ENCODE measurements around the gene ADGRV1. TPM values are rescaled to one million over a fixed set of nuclear protein-coding genes. Genes with fewer than 3 reads are reported as not detected.

ADGRV1 gene
- total RNA-seq, 4 donors from 2014 or later, result 1.9 to 11.3 TPM; not detected in 2

GRCh38 chr5:90881626-90882150 lies 323.1 kb downstream of the ADGRV1 start:
- Histone ChIP-seq H3K4me3 (no peak overlapping the region), H3K36me3 (no peaks in the 10 kb centered on the region), H3K9me3 (no peaks in the 10 kb centered on the region), H3K27ac (no peak overlapping the region), H3K4me1 (no peaks in the 10 kb centered on the region), H3K27me3 (no peaks in the 10 kb centered on the region)
- intact Hi-C loops (cut with DNase I; ENCODE audit: low total_unique reads), result no loop called here
- TF ChIP-seq POLR2A (IDR thresholded peaks at IDR 0.05), result no peak
- TF ChIP-seq, protein P1, sequence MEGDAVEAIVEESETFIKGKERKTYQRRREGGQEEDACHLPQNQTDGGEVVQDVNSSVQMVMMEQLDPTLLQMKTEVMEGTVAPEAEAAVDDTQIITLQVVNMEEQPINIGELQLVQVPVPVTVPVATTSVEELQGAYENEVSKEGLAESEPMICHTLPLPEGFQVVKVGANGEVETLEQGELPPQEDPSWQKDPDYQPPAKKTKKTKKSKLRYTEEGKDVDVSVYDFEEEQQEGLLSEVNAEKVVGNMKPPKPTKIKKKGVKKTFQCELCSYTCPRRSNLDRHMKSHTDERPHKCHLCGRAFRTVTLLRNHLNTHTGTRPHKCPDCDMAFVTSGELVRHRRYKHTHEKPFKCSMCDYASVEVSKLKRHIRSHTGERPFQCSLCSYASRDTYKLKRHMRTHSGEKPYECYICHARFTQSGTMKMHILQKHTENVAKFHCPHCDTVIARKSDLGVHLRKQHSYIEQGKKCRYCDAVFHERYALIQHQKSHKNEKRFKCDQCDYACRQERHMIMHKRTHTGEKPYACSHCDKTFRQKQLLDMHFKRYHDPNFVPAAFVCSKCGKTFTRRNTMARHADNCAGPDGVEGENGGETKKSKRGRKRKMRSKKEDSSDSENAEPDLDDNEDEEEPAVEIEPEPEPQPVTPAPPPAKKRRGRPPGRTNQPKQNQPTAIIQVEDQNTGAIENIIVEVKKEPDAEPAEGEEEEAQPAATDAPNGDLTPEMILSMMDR (IDR thresholded peaks at IDR 0.05), result no peak
- DNase-seq, result no peak

DNA sequence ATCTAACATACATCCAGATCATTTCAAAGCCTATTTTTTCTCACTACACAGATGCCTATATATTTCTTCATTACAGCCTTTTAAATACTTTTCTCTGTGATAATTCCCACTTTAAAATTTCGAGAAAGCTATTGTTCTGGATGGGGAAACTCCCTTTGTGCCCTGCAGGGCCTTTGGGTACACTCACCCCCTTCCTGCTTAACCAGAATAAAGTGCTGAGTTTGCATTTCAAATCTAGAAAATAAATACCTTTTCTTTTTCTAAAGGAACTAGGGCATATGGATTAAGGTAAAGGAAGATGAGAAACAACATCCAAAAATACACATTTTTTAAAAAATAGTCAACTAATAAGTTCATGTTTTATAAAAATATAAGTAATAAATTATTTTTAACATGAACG lies 323.9 kb downstream of the ADGRV1 start:
- no peaks in the 10 kb centered on the region for H3K27me3 ChIP-seq
- H3K27ac ChIP-seq, result no peak overlapping the region
- no peak overlapping the region for H3K4me3 ChIP-seq
- no peaks in the 10 kb centered on the region for H3K9me3 ChIP-seq
- no peaks in the 10 kb centered on the region for H3K4me1 ChIP-seq
- intact Hi-C loops (cut with DNase I; ENCODE audit: low total_unique reads), result no loop called here
- TF ChIP-seq, protein P1 (IDR thresholded peaks at IDR 0.05), result no peak
- no peak for TF ChIP-seq POLR2A (IDR thresholded peaks at IDR 0.05)
- no peaks in the 10 kb centered on the region for H3K36me3 ChIP-seq
- no peak for DNase-seq

DNA sequence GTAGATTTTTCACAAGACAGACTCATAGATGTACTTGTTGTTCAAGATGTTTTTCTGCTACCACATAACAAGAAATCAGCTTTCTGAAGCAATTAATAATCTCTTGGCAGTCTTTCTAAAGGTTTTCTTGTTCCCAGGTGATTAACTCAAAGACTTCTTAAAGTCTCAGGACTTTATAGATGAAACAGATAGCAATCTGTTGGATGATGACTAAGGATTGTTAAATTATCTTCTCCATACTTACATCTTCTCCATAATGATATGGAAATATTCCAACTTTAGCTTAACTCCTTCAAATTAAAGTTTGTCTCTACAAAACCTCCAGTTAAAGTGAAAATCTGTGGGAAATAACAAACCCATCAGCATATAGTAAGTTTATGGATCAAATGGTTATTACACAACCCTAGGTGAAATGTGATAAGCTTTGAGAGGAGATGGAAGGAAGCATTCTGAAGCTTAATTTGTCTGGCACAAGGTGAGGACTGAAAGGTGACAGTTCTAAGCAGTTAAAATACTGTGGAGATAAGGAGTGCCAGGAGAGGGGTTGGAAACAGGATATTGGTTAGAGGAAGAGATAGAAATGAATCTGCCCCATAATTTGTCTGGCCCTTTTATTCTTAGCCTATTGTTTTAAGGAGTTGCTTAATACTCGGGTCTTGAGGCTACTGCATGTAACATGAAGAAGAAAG lies 326.7 kb downstream of the ADGRV1 start:
- Histone ChIP-seq H3K27me3 (no peaks in the 10 kb centered on the region), H3K4me3 (no peak overlapping the region), H3K4me1 (no peaks in the 10 kb centered on the region), H3K9me3 (no peaks in the 10 kb centered on the region), H3K27ac (no peak overlapping the region), H3K36me3 (no peaks in the 10 kb centered on the region)
- DNase-seq, result no peak
- intact Hi-C loops (cut with DNase I; ENCODE audit: low total_unique reads), result no loop called here
- TF ChIP-seq POLR2A (IDR thresholded peaks at IDR 0.05), result no peak
- TF ChIP-seq, protein P1 (IDR thresholded peaks at IDR 0.05), result no peak

- Histone ChIP-seq H3K9me3 (no peaks in the 10 kb centered on the region), H3K27ac (no peak overlapping the region), H3K4me3 (no peak overlapping the region), H3K27me3 (no peaks in the 10 kb centered on the region), H3K4me1 (no peaks in the 10 kb centered on the region), H3K36me3 (no peaks in the 10 kb centered on the region)
- TF ChIP-seq, protein P1 (IDR thresholded peaks at IDR 0.05), result no peak
- no peak for TF ChIP-seq POLR2A (IDR thresholded peaks at IDR 0.05)
- DNase-seq, result no peak
- intact Hi-C loops (cut with DNase I; ENCODE audit: low total_unique reads), result no loop called here
These were observed 327.8 kb downstream of the ADGRV1 start for GRCh38 chr5:90886381-90886780.

GRCh38 chr5:90888511-90889324 lies 330.1 kb downstream of the ADGRV1 start:
- intact Hi-C loops (cut with DNase I; ENCODE audit: low total_unique reads), result no loop called here
- Histone ChIP-seq H3K9me3 (no peaks in the 10 kb centered on the region), H3K27me3 (no peaks in the 10 kb centered on the region), H3K4me3 (no peak overlapping the region), H3K4me1 (no peaks in the 10 kb centered on the region), H3K27ac (no peak overlapping the region), H3K36me3 (no peaks in the 10 kb centered on the region)
- no peak for DNase-seq
- TF ChIP-seq, protein P1 (IDR thresholded peaks at IDR 0.05), result no peak
